ENCODE results near the gene MYH1. TPM values are rescaled to one million over a fixed set of nuclear protein-coding genes. Genes with fewer than 3 reads are reported as not detected.

Gene MYH1
- total and polyA plus RNA-seq, 11 donors, result 0.04 to 0.09 TPM; not detected in 9

GRCh38 chr17:10477701-10478100 is 40.6 kb downstream of the MYH1 start:
- Histone ChIP-seq H3K27ac (no peak overlapping the region), H3K4me1 (no peaks in the 10 kb centered on the region), H3K27me3 (no peaks in the 10 kb centered on the region), H3K9me3 (peaks cover 0 to 14% (median 0%) of the 10 kb centered on the region in 12 donors), H3K36me3 (no peaks in the 10 kb centered on the region), H3K4me3 (no peak overlapping the region)
- ATAC-seq (no peak), DNase-seq (no peak)
- TF ChIP-seq CTCF (IDR thresholded peaks at IDR 0.05), result no peak
- no peak for TF ChIP-seq POLR2A (IDR thresholded peaks at IDR 0.05)
- WGBS, 4 donors, result 20 to 30% (median 23%) methylated on average over 1 of the region's 1 CpG
- intact Hi-C loops (cut with DNase I), result no loop called here

- ATAC-seq, result no peak
- Histone ChIP-seq H3K27me3 (no peaks in the 10 kb centered on the region), H3K27ac (no peak overlapping the region), H3K36me3 (no peaks in the 10 kb centered on the region), H3K4me3 (no peak overlapping the region), H3K9me3 (no peaks in the 10 kb centered on the region), H3K4me1 (no peaks in the 10 kb centered on the region)
- WGBS, 4 donors, result 79 to 85% (median 82%) methylated on average over 4 of the region's 4 CpGs
- no peak for TF ChIP-seq POLR2A (IDR thresholded peaks at IDR 0.05)
- intact Hi-C loops (cut with DNase I), result no loop called here
- DNase-seq, result no peak
Measured at GRCh38 chr17:10474536-10474935, 43.8 kb downstream of the MYH1 start.

- intact Hi-C loops (cut with DNase I), result no loop called here
- Histone ChIP-seq H3K9me3 (no peaks in the 10 kb centered on the region), H3K4me1 (no peaks in the 10 kb centered on the region), H3K27ac (no peak overlapping the region), H3K27me3 (no peaks in the 10 kb centered on the region), H3K36me3 (no peaks in the 10 kb centered on the region), H3K4me3 (no peak overlapping the region)
- DNase-seq, result no peak
- ATAC-seq, result no peak
- 92 to 100% (median 98%) methylated on average over 1 of the region's 1 CpG for WGBS, 4 donors
- TF ChIP-seq CTCF (IDR thresholded peaks at IDR 0.05) (no peak), POLR2A (IDR thresholded peaks at IDR 0.05) (no peak)
Measured at GRCh38 chr17:10471858-10472257, 46.5 kb downstream of the MYH1 start.

- 58 to 70% (median 65%) methylated on average over 1 of the region's 1 CpG for WGBS, 4 donors
- intact Hi-C loops (cut with DNase I), result loop anchor here in 1 of 10 donors (10.0 kb wide), 1 partner anchor 45 kb away; the partner anchor contains the start of gene MYH1
- no peak for ATAC-seq
- TF ChIP-seq CTCF (IDR thresholded peaks at IDR 0.05) (no peak), POLR2A (IDR thresholded peaks at IDR 0.05) (no peak)
- no peak for DNase-seq
- Histone ChIP-seq H3K27me3 (no peaks in the 10 kb centered on the region), H3K9me3 (no peaks in the 10 kb centered on the region), H3K4me3 (no peak within 1 kb of the TSS), H3K4me1 (no peaks in the 10 kb centered on the region), H3K36me3 (no peaks in the 10 kb centered on the region), H3K27ac (no peak within 1 kb of the TSS)
Measured at GRCh38 chr17:10469459-10469858, 48.9 kb downstream of the MYH1 start, which contains the start of gene MYH4. Gene MYH4, minus strand, starts transcription at chr17:10469559. Its CDS starts 2,814 bp downstream, at chr17:10466745.

GRCh38 chr17:10463402-10463801 is 54.9 kb downstream of the MYH1 start:
- ATAC-seq, result no peak
- H3K9me3 ChIP-seq, result no peaks in the 10 kb centered on the region
- H3K4me3 ChIP-seq, result no peak overlapping the region
- H3K4me1 ChIP-seq, result no peaks in the 10 kb centered on the region
- no peak overlapping the region for H3K27ac ChIP-seq
- WGBS, 4 donors, result 63 to 78% (median 71%) methylated on average over 4 of the region's 4 CpGs
- no peaks in the 10 kb centered on the region for H3K36me3 ChIP-seq
- intact Hi-C loops (cut with DNase I), result loop anchor here in 1 of 10 donors (10.0 kb wide), 1 partner anchor 51 kb away; the partner anchor contains the start of gene MYH1
- no peak for TF ChIP-seq POLR2A (IDR thresholded peaks at IDR 0.05)
- no peak for TF ChIP-seq CTCF (IDR thresholded peaks at IDR 0.05)
- no peak for DNase-seq
- H3K27me3 ChIP-seq, result no peaks in the 10 kb centered on the region
